Measurements from ENCODE around the gene DGKD.
"Not testable (repeated sequence)": the region's sequence is repeated elsewhere in the genome, so short reads cannot be mapped to it uniquely, and the experiment has no call there.

The DGKD gene

GRCh38 chr2:233360771-233361176, 6.5 kb downstream of the DGKD start:
- DNase-seq (ENCODE audit: extremely low read depth in 1 of 2, low read depth in 1 of 2): no peak

- no peak for DNase-seq (ENCODE audit: extremely low read depth in 1 of 2, low read depth in 1 of 2)
Measured at GRCh38 chr2:233361297-233361696, 7.0 kb downstream of the DGKD start.

GRCh38 chr2:233362742-233363141, 8.4 kb downstream of the DGKD start:
- DNase-seq (ENCODE audit: extremely low read depth in 1 of 2, low read depth in 1 of 2): no peak

- DNase-seq (ENCODE audit: extremely low read depth in 1 of 2, low read depth in 1 of 2): no peak
Measured at GRCh38 chr2:233363744-233364235, 9.5 kb downstream of the DGKD start.

GRCh38 chr2:233365861-233366520, 11.7 kb downstream of the DGKD start:
- no peak for DNase-seq (ENCODE audit: extremely low read depth in 1 of 2, low read depth in 1 of 2)

GRCh38 chr2:233367586-233367985, 13.3 kb downstream of the DGKD start:
- DNase-seq (ENCODE audit: extremely low read depth in 1 of 2, low read depth in 1 of 2): no peak

- DNase-seq (ENCODE audit: extremely low read depth in 1 of 2, low read depth in 1 of 2): no peak
Measured at GRCh38 chr2:233368756-233369155, 14.5 kb downstream of the DGKD start.

- DNase-seq (ENCODE audit: extremely low read depth in 1 of 2, low read depth in 1 of 2): no peak
Measured at GRCh38 chr2:233369462-233369861, 15.2 kb downstream of the DGKD start.

GRCh38 chr2:233369897-233370685, 15.8 kb downstream of the DGKD start:
- no peak for DNase-seq (ENCODE audit: extremely low read depth in 1 of 2, low read depth in 1 of 2)

- no peak for DNase-seq (ENCODE audit: extremely low read depth in 1 of 2, low read depth in 1 of 2)
Measured at GRCh38 chr2:233371641-233372040, 17.3 kb downstream of the DGKD start.

- DNase-seq (ENCODE audit: extremely low read depth in 1 of 2, low read depth in 1 of 2): no peak
Measured at GRCh38 chr2:233372855-233373254, 18.6 kb downstream of the DGKD start.

GRCh38 chr2:233373316-233373715, 19.0 kb downstream of the DGKD start:
- DNase-seq (ENCODE audit: extremely low read depth in 1 of 2, low read depth in 1 of 2): no peak

GRCh38 chr2:233374776-233375175, 20.5 kb downstream of the DGKD start:
- not testable (repeated sequence) for DNase-seq (ENCODE audit: extremely low read depth in 1 of 2, low read depth in 1 of 2)

- no peak for DNase-seq (ENCODE audit: extremely low read depth in 1 of 2, low read depth in 1 of 2)
Measured at GRCh38 chr2:233375490-233376314, 21.4 kb downstream of the DGKD start.

GRCh38 chr2:233379034-233379433, 24.7 kb downstream of the DGKD start:
- no peak for DNase-seq (ENCODE audit: extremely low read depth in 1 of 2, low read depth in 1 of 2)

- no peak for DNase-seq (ENCODE audit: extremely low read depth in 1 of 2, low read depth in 1 of 2)
Measured at GRCh38 chr2:233379441-233379840, 25.1 kb downstream of the DGKD start.

GRCh38 chr2:233380132-233380895, 26.0 kb downstream of the DGKD start:
- no peak for DNase-seq (ENCODE audit: extremely low read depth in 1 of 2, low read depth in 1 of 2)

GRCh38 chr2:233380995-233381637, 26.8 kb downstream of the DGKD start:
- no peak for DNase-seq (ENCODE audit: extremely low read depth in 1 of 2, low read depth in 1 of 2)

GRCh38 chr2:233381638-233381995, 27.3 kb downstream of the DGKD start:
- DNase-seq (ENCODE audit: extremely low read depth in 1 of 2, low read depth in 1 of 2): no peak

GRCh38 chr2:233384015-233384414, 29.7 kb downstream of the DGKD start:
- no peak for DNase-seq (ENCODE audit: extremely low read depth in 1 of 2, low read depth in 1 of 2)
